OCI-LY1 (cell line): ENCODE data around the gene LCN6.

Experiments used
- CTCF ChIP-seq: fragments of 200-600 bp; sonication (generic), shearing (Covaris generic); IDR thresholded peaks from 2 replicates; pipeline ENCODE4 v1.5.1; 2017; ENCODE audit warnings: mild to moderate bottlenecking, antibody characterized with exemption, low read length, moderate library complexity, mixed read lengths
- EZH2 ChIP-seq: fragments of 200-600 bp; sonication (generic), shearing (Covaris generic); IDR thresholded peaks from 2 replicates; pipeline ENCODE4 v1.8.0; 2017; ENCODE audit warnings: borderline replicate concordance, mixed run types, mild to moderate bottlenecking, antibody characterized with exemption, low read length, moderate library complexity, mixed read lengths

GRCh38 chr9:136724772-136725171 lies 23.6 kb downstream of the LCN6 start:
- TF ChIP-seq CTCF (no peak), EZH2 (no peak)
